Fibroblast of lung (primary cell): ENCODE results near the gene POLR1G.

Source experiments
- EZH2 ChIP-seq: IDR thresholded peaks from 2 replicates; pipeline ENCODE4 v1.5.1; 2012; ENCODE audit warnings: low read length, control low read depth, mild to moderate bottlenecking; ENCODE audit errors: missing control alignments
- TF ChIP-seq, protein P1 (sequence below), 2 donors: IDR thresholded peaks in 1 of 2; conservative IDR thresholded peaks in 1 of 2; 1 replicate in 1 of 2; 2 replicates in 1 of 2; pipeline ENCODE4 v1.5.1; 2011 to 2012; ENCODE audit warnings: low read length in 2 of 2, control low read depth in 1 of 2, inconsistent platforms in 1 of 2, low read depth in 1 of 2, mild to moderate bottlenecking in 1 of 2

DNA sequence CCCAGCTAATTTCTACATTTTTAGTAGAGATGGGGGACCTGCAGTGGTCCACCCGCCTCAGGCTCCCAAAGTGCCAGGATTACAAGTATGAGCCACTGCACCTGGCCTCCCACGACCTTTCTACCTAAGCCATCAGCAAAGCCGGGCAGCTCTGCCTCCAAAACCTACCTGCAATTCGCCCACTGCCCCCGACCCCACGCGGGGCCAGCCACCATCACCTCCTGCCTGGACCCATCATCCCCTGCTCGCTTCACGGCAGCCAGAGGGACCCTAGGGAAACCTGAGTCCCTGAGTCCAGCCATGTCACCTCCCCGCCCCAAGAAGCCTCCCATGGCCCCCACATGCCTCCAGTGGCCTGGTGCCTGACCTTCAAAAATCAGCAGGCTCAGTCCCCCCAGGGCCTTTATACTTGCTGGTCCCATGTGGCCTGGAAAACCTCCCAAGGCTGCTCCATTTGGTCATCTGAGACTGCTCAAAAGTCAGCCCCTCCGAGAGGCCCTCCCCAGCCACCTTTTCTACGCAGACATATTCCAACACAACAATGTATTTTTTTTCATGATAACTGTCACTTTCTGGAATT lies 48.1 kb upstream of the POLR1G start:
- TF ChIP-seq, protein P1, sequence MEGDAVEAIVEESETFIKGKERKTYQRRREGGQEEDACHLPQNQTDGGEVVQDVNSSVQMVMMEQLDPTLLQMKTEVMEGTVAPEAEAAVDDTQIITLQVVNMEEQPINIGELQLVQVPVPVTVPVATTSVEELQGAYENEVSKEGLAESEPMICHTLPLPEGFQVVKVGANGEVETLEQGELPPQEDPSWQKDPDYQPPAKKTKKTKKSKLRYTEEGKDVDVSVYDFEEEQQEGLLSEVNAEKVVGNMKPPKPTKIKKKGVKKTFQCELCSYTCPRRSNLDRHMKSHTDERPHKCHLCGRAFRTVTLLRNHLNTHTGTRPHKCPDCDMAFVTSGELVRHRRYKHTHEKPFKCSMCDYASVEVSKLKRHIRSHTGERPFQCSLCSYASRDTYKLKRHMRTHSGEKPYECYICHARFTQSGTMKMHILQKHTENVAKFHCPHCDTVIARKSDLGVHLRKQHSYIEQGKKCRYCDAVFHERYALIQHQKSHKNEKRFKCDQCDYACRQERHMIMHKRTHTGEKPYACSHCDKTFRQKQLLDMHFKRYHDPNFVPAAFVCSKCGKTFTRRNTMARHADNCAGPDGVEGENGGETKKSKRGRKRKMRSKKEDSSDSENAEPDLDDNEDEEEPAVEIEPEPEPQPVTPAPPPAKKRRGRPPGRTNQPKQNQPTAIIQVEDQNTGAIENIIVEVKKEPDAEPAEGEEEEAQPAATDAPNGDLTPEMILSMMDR (conservative IDR thresholded peaks at IDR 0.05 in 1 of 2, IDR thresholded peaks at IDR 0.05 in 1 of 2; ENCODE audit: low read depth in 1 of 2, low read length in 2 of 2), result no peak
- no peak for TF ChIP-seq EZH2
